Breast epithelium (tissue), 3 donors: Measurements from ENCODE around the gene ARHGAP15.

Source experiments
- POLR2A ChIP-seq: fragments of 450-650 bp; IDR thresholded peaks from one replicate; pipeline ENCODE4 v1.6.1; 2016; ENCODE audit warnings: antibody characterized with exemption, mild to moderate bottlenecking, moderate library complexity
- TF ChIP-seq, protein P1 (sequence below), 3 donors: fragments of 450-650 bp; IDR thresholded peaks; one replicate each; pipeline ENCODE4 v1.5.1; 2016 to 2017; ENCODE audit warnings: antibody characterized with exemption in 3 of 3, mild to moderate bottlenecking in 3 of 3, moderate library complexity in 3 of 3

DNA sequence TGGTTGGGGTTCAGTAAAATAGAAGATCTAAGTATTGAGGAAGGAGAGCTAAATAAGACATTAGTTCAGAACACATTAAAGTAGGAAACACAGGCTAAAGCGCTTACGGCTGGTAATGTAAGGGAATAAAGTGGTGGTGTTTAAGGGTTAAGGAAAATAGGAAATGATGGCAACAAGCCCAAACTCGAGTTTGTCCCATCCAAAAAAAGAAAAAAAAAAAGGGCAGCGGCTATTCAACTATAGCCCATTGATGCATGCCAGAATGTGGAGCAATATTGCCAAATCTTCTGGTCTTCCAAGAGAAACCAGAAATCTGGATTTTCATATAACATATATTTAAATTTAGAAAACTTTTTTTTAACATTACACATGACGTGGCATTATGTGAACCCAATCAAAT is 161.0 kb downstream of the ARHGAP15 start:
- TF ChIP-seq, protein P1, sequence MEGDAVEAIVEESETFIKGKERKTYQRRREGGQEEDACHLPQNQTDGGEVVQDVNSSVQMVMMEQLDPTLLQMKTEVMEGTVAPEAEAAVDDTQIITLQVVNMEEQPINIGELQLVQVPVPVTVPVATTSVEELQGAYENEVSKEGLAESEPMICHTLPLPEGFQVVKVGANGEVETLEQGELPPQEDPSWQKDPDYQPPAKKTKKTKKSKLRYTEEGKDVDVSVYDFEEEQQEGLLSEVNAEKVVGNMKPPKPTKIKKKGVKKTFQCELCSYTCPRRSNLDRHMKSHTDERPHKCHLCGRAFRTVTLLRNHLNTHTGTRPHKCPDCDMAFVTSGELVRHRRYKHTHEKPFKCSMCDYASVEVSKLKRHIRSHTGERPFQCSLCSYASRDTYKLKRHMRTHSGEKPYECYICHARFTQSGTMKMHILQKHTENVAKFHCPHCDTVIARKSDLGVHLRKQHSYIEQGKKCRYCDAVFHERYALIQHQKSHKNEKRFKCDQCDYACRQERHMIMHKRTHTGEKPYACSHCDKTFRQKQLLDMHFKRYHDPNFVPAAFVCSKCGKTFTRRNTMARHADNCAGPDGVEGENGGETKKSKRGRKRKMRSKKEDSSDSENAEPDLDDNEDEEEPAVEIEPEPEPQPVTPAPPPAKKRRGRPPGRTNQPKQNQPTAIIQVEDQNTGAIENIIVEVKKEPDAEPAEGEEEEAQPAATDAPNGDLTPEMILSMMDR (IDR thresholded peaks at IDR 0.05): no peak
- TF ChIP-seq POLR2A: no peak
